ENCODE measurements around the gene EXTL2. TPM values are rescaled to one million over a fixed set of nuclear protein-coding genes. Genes with fewer than 3 reads are reported as not detected.

Gene EXTL2
- total and polyA plus RNA-seq, 9 of the 15 experiments (the other 6 are each of a cell fraction or from before 2014, with no cell fraction given): 8.5 to 40.7 (median 26.0) TPM

- TF ChIP-seq AFF4 (CRISPR knock-in tag; IDR thresholded peaks at IDR 0.05) (0 out of 2 replicates have a peak, but pooled peaks have one; percentile 17), ZNF785 (CRISPR knock-in tag; IDR thresholded peaks at IDR 0.05) (no peak), DEAF1 (CRISPR knock-in tag; IDR thresholded peaks at IDR 0.05) (0 out of 2 replicates have a peak, but pooled peaks have one; percentile 17), NR4A1 (CRISPR knock-in tag; IDR thresholded peaks at IDR 0.05) (no peak), NR4A1 (tag; IDR thresholded peaks at IDR 0.05) (no peak), FOXP4 (CRISPR knock-in tag; IDR thresholded peaks at IDR 0.05; ENCODE audit: borderline replicate concordance) (no peak), POLR2B (IDR thresholded peaks at IDR 0.05; ENCODE audit: low read depth, partially characterized antibody) (peak; percentile 69), HMG20B (CRISPR knock-in tag; IDR thresholded peaks at IDR 0.05) (no peak)
Measured at GRCh38 chr1:100895540-100896480, 1.2 kb upstream of the EXTL2 start, which contains the start of gene SLC30A7 (continued).
